Kidney (tissue), 14 donors: Measurements from ENCODE around the gene SLC17A9. TPM values are rescaled to one million over a fixed set of nuclear protein-coding genes. Genes with fewer than 3 reads are reported as not detected.

Experiments
- DNase-seq, 5 donors: peaks; one replicate each; pipeline ENCODE4 v3.0.0-alpha.2; 2013 to 2020
- FAIRE-seq: peaks from 2 replicates; lab custom pipeline; 2012; peaks lifted over from hg19 to GRCh38; lab: Jason Lieb, UNC
- H3K27ac ChIP-seq, 2 donors: one replicate each; pipeline ENCODE4 v1.7.0; 2013; ENCODE audit warnings: low read depth in 2 of 2, low read length in 2 of 2, inconsistent platforms in 1 of 2
- H3K27me3 ChIP-seq: one replicate; pipeline ENCODE4 v1.7.1; 2013; ENCODE audit warnings: low read length, inconsistent platforms; ENCODE audit not compliant: control insufficient read depth, insufficient read depth
- H3K36me3 ChIP-seq, 3 donors: one replicate each; pipeline versions ENCODE4 v1.7.0 to v1.7.1; 2013; ENCODE audit warnings: low read length in 3 of 3, control low read depth in 1 of 3, inconsistent platforms in 1 of 3; ENCODE audit not compliant: insufficient read depth in 3 of 3, control insufficient read depth in 2 of 3
- H3K4me1 ChIP-seq, 3 donors: one replicate each; pipeline versions ENCODE4 v1.7.0 to v1.7.1; 2013; ENCODE audit warnings: low read length in 3 of 3, inconsistent platforms in 1 of 3, low read depth in 1 of 3; ENCODE audit not compliant: control insufficient read depth in 2 of 3, insufficient read depth in 2 of 3
- H3K4me3 ChIP-seq, 3 donors: one replicate each; pipeline versions ENCODE4 v1.7.0 to v1.8.1; 2013; ENCODE audit warnings: low read length in 3 of 3, control low read depth in 1 of 3, inconsistent platforms in 1 of 3
- H3K9ac ChIP-seq, 3 donors: one replicate each; pipeline versions ENCODE4 v1.7.0 to v1.7.1; 2013; ENCODE audit warnings: low read length in 3 of 3, control low read depth in 1 of 3, inconsistent platforms in 1 of 3
- H3K9me3 ChIP-seq, 3 donors: one replicate each; pipeline versions ENCODE4 v1.7.0 to v1.7.1; 2013; ENCODE audit warnings: low read length in 3 of 3, control low read depth in 1 of 3, inconsistent platforms in 1 of 3; ENCODE audit not compliant: control insufficient read depth in 2 of 3, insufficient read depth in 1 of 3
- intact Hi-C: fragments of 100-400 bp; cut with DNase I; formaldehyde crosslinking; loops from one replicate; pipeline ENCODE4 v1.11.1; 2022
- polyA plus RNA-seq: library from polyadenylated mRNA; stranded (reverse); fragments of 350-450 nt; fragmentation: Illumina TruSeq; extraction: RNeasy Lipid Tissue Mini Kit (QIAGEN cat#74804); gene quantifications from one replicate; pipeline ENCODE4 v1.2.3, GENCODE V29; 2014; ENCODE audit warnings: low read depth, low replicate concordance; ENCODE audit not compliant: insufficient read depth
- total RNA-seq: library from RNA; stranded (reverse); fragmentation: NEBNext Ultra II Directional; extraction: Animal tissue kit (Norgen Biotek cat#: 25700); gene quantifications from one replicate; pipeline ENCODE4 v1.2.1, GENCODE V29; 2021
- TF ChIP-seq, protein P1 (sequence below): IDR thresholded peaks from 3 replicates; pipeline ENCODE4 v1.5.1; 2012; ENCODE audit warnings: mild to moderate bottlenecking, moderate library complexity, borderline replicate concordance; ENCODE audit not compliant: insufficient read depth; ENCODE audit errors: extremely low read depth
- donor health status: control.
- donor health status: control.
- donor health status: control.
- donor health status: control.
- donor health status: control.
- donor health status: DM: yes; HTN: yes; CAD: no.
- donor health status: Normal renal cell carcinoma (clear cell type).

Gene SLC17A9
- total and polyA plus RNA-seq, 2 donors from 2014 or later = 2.0 to 9.5 TPM

DNA sequence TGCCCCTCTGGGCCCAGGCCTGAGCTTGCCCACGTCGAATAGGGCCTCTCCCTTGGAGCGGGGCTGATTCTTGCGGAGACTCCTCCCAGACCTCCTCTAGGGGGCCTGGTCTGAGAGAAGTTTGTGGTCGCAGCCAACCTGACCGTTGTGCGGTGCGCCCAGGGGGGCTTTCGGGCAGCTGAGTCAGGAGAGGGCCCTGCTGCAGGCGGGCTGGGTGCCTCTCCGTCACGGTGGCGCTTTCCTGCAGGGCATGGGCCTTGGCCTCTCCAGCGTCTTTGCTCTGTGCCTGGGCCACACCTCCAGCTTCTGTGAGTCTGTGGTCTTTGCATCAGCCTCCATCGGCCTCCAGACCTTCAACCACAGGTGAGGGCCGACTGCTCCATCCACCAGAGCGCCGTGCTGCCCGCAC lies 12.9 kb downstream of the SLC17A9 start:
- no peak for FAIRE-seq
- intact Hi-C loops = no loop called here

DNA sequence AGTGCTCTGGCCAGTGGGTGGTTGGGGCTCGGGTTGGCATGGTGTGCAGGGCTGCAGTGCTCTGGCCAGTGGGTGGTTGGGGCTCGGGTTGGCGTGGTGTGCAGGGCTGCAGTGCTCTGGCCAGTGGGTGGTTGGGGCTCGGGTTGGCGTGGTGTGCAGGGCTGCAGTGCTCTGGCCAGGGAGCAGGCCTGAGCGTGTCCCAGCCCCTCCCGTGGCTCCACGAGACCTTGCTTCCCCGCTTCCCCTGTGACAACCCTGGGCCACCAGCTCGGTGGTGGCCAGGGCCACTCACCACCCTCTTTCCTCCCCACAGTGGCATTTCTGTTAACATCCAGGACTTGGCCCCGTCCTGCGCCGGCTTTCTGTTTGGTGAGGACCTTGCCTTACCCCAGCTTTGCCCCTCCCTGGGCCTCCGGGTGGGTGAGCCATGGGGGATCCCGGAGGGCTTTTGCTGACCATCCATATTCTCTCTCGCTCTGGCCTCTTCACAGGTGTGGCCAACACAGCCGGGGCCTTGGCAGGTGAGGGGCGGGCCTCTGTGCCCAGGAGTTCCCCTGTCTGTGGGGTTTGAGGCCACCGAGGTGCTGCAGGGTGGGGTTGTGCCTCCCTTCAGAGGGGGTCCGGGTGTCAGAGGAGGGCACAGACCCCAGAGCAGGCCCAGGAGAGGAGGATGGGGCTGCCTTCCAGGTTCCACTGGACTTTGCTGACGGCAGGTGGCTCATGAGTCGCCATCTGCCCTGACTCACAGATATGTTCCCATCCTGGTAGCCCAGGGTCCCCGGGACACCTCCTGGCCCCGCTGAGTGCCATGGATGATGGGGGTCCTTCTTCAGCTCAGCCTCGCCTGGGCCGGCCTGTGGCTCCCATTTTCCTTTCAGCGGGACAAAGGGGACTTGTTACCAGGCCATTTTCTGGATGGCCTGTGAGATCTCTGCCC lies 14.0 kb downstream of the SLC17A9 start:
- no peaks in the 10 kb centered on the region for H3K4me1 ChIP-seq
- no peak overlapping the region for H3K27ac ChIP-seq
- TF ChIP-seq, protein P1, sequence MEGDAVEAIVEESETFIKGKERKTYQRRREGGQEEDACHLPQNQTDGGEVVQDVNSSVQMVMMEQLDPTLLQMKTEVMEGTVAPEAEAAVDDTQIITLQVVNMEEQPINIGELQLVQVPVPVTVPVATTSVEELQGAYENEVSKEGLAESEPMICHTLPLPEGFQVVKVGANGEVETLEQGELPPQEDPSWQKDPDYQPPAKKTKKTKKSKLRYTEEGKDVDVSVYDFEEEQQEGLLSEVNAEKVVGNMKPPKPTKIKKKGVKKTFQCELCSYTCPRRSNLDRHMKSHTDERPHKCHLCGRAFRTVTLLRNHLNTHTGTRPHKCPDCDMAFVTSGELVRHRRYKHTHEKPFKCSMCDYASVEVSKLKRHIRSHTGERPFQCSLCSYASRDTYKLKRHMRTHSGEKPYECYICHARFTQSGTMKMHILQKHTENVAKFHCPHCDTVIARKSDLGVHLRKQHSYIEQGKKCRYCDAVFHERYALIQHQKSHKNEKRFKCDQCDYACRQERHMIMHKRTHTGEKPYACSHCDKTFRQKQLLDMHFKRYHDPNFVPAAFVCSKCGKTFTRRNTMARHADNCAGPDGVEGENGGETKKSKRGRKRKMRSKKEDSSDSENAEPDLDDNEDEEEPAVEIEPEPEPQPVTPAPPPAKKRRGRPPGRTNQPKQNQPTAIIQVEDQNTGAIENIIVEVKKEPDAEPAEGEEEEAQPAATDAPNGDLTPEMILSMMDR = no peak
- H3K27me3 ChIP-seq = no peaks in the 10 kb centered on the region
- no peak overlapping the region for H3K9ac ChIP-seq
- intact Hi-C loops = no loop called here
- H3K9me3 ChIP-seq = no peaks in the 10 kb centered on the region
- H3K36me3 ChIP-seq = no peaks in the 10 kb centered on the region
- no peak for FAIRE-seq
- no peak overlapping the region for H3K4me3 ChIP-seq
- no peak for DNase-seq

More for the DNA sequence above, 12.9 kb downstream of the SLC17A9 start:
- Histone ChIP-seq H3K27ac (no peak overlapping the region), H3K9ac (no peak overlapping the region), H3K27me3 (no peaks in the 10 kb centered on the region), H3K9me3 (no peaks in the 10 kb centered on the region), H3K4me1 (no peaks in the 10 kb centered on the region), H3K36me3 (no peaks in the 10 kb centered on the region), H3K4me3 (no peak overlapping the region)
- DNase-seq = no peak
- TF ChIP-seq, protein P1 = no peak

DNA sequence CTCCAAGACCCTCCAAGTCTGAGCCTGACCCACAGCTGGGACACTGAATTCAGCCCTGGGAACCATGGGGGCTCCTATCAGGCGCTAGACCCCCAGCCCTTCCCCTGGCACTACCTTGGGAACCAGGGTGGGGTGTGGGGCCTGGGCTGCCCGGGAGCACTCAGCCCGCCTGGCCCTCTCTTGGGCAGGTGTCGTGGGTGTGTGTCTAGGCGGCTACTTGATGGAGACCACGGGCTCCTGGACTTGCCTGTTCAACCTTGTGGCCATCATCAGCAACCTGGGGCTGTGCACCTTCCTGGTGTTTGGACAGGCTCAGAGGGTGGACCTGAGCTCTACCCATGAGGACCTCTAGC lies 14.6 kb downstream of the SLC17A9 start:
- H3K36me3 ChIP-seq = no peaks in the 10 kb centered on the region
- no peaks in the 10 kb centered on the region for H3K9me3 ChIP-seq
- TF ChIP-seq, protein P1 = no peak
- DNase-seq (no peak), FAIRE-seq (no peak)
- H3K4me1 ChIP-seq = peaks cover 0 to under 1% (median 0%) of the 10 kb centered on the region in 3 donors
- H3K27ac ChIP-seq = no peak overlapping the region
- intact Hi-C loops = no loop called here
- H3K9ac ChIP-seq = no peak overlapping the region
- H3K27me3 ChIP-seq = peaks cover under 1% of the 10 kb centered on the region
- no peak overlapping the region for H3K4me3 ChIP-seq
